Osteocyte (in vitro differentiated cells): Measurements from ENCODE around the gene MLN. TPM values are rescaled to one million over a fixed set of nuclear protein-coding genes. Genes with fewer than 3 reads are reported as not detected.

Source experiments
- DNase-seq: peaks from one replicate; pipeline ENCODE4 v3.0.0; 2021; ENCODE audit warnings: mixed read lengths; ENCODE audit not compliant: unreplicated experiment; ENCODE audit errors: extremely low spot score
- H3K27ac Mint-ChIP-seq: one replicate; pipeline ENCODE4 v1.8.0; 2021; ENCODE audit warnings: mild to moderate bottlenecking, mixed read lengths; ENCODE audit not compliant: unreplicated experiment
- H3K27me3 Mint-ChIP-seq: one replicate; pipeline ENCODE4 v1.8.0; 2021; ENCODE audit warnings: mixed read lengths; ENCODE audit not compliant: unreplicated experiment
- H3K36me3 Mint-ChIP-seq: one replicate; pipeline ENCODE4 v1.8.0; 2021; ENCODE audit warnings: mixed read lengths; ENCODE audit not compliant: unreplicated experiment
- H3K4me1 Mint-ChIP-seq: one replicate; pipeline ENCODE4 v1.8.0; 2021; ENCODE audit warnings: mixed read lengths; ENCODE audit not compliant: unreplicated experiment
- H3K4me3 Mint-ChIP-seq: one replicate; pipeline ENCODE4 v1.8.0; 2021; ENCODE audit warnings: mild to moderate bottlenecking, moderate library complexity, mixed read lengths; ENCODE audit not compliant: unreplicated experiment
- H3K9me3 Mint-ChIP-seq: one replicate; pipeline ENCODE4 v1.8.0; 2021; ENCODE audit warnings: mixed read lengths; ENCODE audit not compliant: unreplicated experiment
- total RNA-seq: library from RNA; stranded (reverse); gene quantifications from 2 replicates; pipeline ENCODE4 v1.2.1, GENCODE V29; 2021
- TF ChIP-seq, protein P1 (sequence below): fragments of 200-600 bp; sonication (generic); IDR thresholded peaks from 2 replicates; pipeline ENCODE4 v1.5.0; 2021; ENCODE audit warnings: antibody characterized with exemption, mild to moderate bottlenecking, moderate library complexity

MLN gene
- total RNA-seq, 1 donor from 2014 or later: not detected

DNA sequence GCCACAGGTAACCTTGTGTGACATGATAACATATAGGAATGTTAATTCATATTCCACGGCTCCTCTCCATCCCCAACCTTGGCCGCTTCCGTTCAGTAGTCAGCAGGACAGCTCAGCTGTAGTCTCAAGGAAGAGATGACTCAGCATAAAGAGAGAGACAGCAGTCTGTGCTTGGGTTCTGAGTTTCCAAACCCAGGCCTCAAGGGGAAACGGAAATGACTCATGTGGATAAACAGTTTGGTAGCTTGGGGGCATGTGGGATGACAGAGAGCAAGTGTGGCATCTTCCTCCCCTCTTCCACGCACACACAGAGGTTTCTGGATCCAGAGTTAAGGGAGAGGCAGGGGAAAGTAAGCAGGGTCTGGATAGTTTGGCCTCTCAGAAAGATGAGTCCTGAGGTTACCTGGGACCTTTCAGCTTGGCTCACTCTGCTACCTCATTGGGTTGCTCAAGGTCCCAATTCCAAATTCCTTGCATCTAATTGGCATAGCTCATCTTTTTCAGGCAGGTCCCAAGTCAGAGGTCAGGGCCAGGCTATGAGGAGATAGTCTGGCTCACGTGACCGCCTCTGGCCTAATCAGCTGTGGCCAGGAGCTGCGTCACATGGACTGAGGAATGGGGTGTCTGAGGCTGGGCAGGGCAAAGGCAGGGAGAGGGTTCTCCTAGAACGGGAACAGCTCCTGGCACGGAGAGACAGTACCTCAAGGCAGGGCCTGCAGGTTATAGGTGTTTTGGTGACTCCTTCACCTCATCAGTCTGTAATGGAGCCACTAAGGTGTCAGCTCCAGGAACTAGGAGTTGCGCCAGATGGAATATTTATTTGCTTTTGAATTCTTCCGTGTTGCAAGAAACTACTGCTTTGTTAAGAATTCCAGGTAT is 36.5 kb upstream of the MLN start:
- peak overlapping the region; percentile 28 for H3K4me3 Mint-ChIP-seq
- H3K9me3 Mint-ChIP-seq: peaks cover 6% of the 10 kb centered on the region
- peak overlapping the region; percentile 94 for H3K27ac Mint-ChIP-seq
- no peaks in the 10 kb centered on the region for H3K36me3 Mint-ChIP-seq
- H3K27me3 Mint-ChIP-seq: no peaks in the 10 kb centered on the region
- TF ChIP-seq, protein P1, sequence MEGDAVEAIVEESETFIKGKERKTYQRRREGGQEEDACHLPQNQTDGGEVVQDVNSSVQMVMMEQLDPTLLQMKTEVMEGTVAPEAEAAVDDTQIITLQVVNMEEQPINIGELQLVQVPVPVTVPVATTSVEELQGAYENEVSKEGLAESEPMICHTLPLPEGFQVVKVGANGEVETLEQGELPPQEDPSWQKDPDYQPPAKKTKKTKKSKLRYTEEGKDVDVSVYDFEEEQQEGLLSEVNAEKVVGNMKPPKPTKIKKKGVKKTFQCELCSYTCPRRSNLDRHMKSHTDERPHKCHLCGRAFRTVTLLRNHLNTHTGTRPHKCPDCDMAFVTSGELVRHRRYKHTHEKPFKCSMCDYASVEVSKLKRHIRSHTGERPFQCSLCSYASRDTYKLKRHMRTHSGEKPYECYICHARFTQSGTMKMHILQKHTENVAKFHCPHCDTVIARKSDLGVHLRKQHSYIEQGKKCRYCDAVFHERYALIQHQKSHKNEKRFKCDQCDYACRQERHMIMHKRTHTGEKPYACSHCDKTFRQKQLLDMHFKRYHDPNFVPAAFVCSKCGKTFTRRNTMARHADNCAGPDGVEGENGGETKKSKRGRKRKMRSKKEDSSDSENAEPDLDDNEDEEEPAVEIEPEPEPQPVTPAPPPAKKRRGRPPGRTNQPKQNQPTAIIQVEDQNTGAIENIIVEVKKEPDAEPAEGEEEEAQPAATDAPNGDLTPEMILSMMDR: no peak
- peaks cover 47% of the 10 kb centered on the region for H3K4me1 Mint-ChIP-seq
- peak; percentile 89 for DNase-seq

DNA sequence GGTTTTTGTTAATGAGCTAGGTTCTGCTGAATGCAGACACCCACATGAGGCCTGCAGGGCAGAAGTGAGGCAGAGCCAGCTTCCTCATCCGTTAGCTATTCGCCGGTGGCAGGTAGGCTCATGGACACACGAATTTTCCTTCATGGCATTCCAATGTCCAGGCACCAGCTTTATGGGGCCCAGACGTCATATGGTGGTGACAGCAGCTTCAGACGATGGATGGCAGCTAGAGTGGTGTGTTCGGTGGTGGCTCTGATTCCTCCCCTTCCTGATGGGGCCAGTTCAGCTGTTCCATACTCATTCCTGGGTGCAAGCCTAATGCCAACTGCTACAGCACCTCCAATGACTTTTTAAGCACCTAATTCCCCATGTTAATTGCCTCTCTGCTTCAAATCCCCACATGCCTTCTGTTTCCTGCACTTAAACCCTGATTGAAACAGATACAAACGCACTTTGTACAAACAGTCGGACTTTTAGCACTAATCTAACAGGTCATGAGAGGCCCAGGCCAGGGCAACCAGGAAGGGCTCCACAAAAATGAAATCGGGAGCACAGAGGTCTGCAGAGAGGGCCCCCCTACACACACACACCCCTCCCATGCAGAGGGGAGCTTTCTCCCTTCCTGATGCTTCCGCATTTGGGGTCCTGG is 35.7 kb upstream of the MLN start:
- Mint-ChIP-seq H3K4me1 (peaks cover 46% of the 10 kb centered on the region), H3K4me3 (peak overlapping the region; percentile 28), H3K27ac (peak overlapping the region; percentile 94), H3K9me3 (peaks cover 6% of the 10 kb centered on the region), H3K36me3 (no peaks in the 10 kb centered on the region), H3K27me3 (no peaks in the 10 kb centered on the region)
- DNase-seq: no peak
- TF ChIP-seq, protein P1: no peak

DNA sequence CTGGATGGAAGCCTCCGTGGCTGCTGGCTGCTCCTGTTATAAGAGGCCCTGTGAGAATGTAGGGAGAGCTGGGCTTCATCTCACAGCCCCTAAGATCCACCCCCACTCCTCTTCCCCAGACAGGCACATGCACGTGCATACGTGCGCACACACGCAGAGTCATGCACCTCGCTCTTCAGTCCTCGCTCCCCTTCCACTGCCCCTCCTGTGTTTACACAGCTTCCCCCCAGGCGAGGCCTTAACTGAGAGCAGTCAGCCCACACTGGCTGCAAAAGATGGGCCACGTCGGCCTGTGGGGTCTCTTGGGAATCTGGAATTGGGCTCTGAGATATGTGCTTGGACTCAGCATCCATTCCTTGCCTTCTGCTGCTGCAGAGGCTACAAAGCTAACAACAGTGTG is 35.2 kb upstream of the MLN start:
- H3K27me3 Mint-ChIP-seq: no peaks in the 10 kb centered on the region
- peaks cover 44% of the 10 kb centered on the region for H3K4me1 Mint-ChIP-seq
- no peak overlapping the region for H3K4me3 Mint-ChIP-seq
- peaks cover 6% of the 10 kb centered on the region for H3K9me3 Mint-ChIP-seq
- no peaks in the 10 kb centered on the region for H3K36me3 Mint-ChIP-seq
- peak overlapping the region; percentile 94 for H3K27ac Mint-ChIP-seq
- TF ChIP-seq, protein P1: no peak
- DNase-seq: no peak

DNA sequence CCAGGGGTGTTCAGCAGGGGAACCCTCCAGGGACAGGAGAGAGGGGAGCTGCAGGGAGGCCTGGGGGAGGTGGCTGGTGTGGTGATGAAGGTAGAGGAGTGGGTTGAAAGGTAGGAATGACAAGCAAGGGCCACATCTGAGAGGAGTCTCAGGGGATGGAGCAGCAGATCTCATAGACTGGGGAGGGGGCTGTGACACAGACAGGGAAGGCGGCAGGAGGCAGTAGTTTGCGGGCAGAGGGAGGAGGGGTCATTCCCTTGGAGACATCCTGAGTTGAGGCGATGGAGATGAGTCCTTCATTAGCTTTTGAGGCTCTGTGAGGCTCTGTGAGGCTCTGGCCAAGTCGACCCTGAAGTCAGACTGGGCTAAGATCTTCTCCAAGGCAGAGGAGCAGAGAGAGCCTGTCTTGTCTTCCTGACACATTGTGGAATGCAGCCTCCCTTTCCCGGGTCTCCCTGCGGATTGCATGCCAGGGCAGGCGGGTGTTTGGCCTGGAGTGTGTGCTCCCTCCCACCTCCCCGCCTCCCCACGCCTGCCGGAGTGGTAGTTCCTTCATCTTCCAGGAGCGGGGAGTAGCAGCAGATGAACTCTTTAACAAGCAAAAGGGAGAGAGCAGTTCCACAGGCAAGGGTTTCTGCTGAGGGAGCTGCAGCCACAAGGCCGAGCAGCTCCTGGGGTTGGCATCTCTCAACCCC is 34.3 kb upstream of the MLN start:
- H3K4me1 Mint-ChIP-seq: peaks cover 39% of the 10 kb centered on the region
- TF ChIP-seq, protein P1: no peak
- DNase-seq: no peak
- H3K9me3 Mint-ChIP-seq: peaks cover 6% of the 10 kb centered on the region
- H3K27me3 Mint-ChIP-seq: no peaks in the 10 kb centered on the region
- no peak overlapping the region for H3K4me3 Mint-ChIP-seq
- H3K36me3 Mint-ChIP-seq: no peaks in the 10 kb centered on the region
- H3K27ac Mint-ChIP-seq: peak overlapping the region; percentile 94
